HG02885 (cell line): ENCODE results near the gene CARMIL3.

ENCODE experiments used
- ATAC-seq: cut with Tn5 transposase; IDR thresholded peaks from one replicate; pipeline ENCODE4 v1.9.1; 2021; ENCODE audit warnings: mild to moderate bottlenecking; ENCODE audit not compliant: unreplicated experiment, poor library complexity

The CARMIL3 gene

DNA sequence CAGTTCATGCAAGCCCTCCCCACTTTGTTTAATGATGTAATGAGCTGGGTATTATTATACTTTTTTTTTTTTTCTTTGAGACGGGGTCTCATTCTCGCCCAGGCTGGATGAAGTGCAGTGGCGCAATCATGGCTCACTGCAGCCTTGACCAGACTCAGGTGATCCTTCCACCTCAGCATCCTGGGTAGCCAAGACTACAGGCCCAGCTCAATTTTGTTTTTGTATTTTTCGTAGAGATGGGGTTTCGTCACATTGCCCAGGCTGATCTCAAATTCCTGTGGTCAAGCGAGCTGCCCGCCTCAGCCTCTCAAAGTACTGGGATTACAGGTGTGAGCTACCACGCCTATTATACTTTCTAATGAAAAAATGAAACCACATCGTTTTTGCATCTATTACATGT is 58.3 kb downstream of the CARMIL3 start:
- no peak for ATAC-seq

DNA sequence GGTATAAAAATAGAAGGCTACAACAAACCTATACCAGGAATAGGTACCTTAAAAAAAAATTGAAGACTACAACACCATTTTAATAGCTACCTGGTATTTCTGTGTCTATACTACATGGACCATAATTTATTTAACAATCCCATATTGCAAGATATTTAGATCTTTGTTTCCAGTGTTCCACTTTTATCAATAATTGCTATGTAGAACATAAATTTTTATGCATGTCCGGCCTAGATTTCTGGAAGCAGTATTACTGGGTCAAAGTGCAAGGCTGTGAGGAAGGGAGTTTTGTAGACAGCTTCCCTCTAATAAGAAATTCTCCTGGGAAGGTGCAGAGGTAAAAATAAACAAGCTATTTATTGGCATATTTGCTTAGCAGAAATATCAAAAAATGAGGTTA is 58.7 kb downstream of the CARMIL3 start:
- ATAC-seq, result no peak

DNA sequence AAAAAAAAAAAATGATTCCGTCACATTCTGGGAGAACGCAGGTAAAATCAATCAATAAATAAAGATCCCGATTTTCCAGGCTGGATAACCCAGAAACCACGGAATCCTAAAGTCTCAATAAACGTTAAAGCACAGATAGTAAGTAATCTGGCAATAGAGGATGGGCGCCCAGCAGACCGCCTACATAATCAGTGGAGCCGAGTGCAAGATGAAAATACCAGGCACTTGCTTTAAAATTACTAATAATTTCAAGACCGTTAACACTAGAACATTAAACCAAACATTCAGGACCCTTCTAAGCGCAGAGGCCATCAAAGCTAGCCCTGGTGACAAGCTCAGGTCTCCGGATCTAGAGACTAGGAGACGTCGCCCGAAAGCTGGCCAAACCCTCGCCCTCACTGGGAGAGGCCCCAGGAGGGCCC is 61.6 kb downstream of the CARMIL3 start:
- no peak for ATAC-seq

DNA sequence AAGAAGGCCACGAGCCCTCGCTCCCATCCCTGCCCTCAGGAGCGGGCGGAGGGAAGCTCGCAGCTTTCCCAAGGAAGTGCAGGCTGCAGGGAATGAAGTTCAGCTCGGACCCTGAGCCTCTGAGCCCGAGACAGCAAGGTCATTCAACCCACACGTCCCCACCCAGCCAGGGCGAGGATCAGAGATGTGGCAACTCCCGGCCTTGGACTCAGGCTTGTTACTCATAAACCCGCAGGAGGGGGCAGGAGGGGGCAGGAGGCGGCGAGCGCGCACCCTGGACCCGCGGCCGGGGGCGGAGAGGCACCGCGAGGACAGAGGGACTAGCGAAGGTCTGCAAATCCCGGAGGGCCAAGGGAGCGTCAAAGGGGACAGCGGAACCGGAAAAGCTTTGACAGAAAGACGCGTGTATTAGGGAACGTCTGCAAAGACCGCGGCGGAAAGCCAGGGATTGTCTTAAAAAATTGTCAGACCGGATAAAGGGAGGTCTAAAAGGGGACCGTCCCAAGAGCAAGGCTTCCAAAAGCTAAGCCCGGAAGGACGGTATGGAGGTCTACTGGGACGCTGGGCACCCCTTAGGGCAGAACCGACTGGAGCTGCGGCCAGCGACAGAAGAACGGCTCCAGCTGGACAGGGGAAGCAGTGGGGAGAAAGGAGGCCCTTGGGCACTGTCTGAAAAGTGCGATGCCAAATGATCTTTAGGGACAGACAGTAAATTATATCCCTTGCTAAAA is 62.2 kb downstream of the CARMIL3 start:
- peak; percentile 24 for ATAC-seq

DNA sequence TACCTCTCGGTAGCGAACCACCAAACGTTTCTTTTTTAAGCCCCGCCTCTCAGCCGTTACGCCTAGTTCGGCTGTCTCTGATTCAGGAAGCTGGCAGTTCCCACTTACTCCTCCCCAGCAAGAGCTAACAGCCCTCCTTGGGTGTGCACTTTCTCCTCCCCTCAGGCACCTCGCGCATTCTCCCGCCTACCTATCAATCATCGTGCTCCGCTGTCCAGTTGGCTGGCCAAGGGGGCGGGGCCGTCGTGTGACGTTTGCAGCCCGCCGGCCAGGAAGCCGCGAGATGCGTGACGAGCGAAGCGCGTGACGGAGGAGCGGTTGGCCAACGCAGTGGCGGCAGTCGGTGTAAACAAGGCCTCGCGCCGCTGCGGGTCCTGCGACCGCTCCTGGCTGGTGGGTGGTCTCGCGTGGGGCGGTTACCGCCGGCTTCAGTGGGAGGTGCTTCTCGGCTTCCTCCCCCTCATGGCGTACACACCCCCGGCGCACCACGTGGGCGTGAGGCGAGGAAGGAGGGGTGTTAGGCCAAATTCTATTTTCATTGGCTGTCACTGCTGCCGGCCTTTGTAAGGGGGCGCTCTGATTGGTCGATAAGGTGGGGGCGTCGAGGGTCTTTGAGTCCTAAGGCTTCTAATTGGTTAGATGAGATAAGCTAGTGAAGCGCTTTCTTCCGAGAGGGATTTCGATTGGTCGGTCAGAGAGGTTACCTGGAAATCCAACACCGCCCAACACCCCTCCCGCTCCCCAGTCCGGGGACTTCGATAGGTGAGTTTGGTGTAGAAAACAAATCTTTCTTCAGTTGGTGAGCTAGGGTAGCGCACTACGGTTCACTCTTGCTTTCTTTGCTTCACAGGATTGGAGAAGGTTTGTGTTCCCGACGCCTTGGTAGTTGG is 63.0 kb downstream of the CARMIL3 start, which contains the start of the genes DCAF11 and NRL:
DCAF11 (plus strand) TSS at position 246 of the 890 bp plus-strand sequence. CDS start 818 bp downstream, outside the sequence.
NRL (minus strand) TSS at position 418 of the 890 bp plus-strand sequence. CDS start 32,101 bp downstream, outside the sequence.
- ATAC-seq, result peak; percentile 86

DNA sequence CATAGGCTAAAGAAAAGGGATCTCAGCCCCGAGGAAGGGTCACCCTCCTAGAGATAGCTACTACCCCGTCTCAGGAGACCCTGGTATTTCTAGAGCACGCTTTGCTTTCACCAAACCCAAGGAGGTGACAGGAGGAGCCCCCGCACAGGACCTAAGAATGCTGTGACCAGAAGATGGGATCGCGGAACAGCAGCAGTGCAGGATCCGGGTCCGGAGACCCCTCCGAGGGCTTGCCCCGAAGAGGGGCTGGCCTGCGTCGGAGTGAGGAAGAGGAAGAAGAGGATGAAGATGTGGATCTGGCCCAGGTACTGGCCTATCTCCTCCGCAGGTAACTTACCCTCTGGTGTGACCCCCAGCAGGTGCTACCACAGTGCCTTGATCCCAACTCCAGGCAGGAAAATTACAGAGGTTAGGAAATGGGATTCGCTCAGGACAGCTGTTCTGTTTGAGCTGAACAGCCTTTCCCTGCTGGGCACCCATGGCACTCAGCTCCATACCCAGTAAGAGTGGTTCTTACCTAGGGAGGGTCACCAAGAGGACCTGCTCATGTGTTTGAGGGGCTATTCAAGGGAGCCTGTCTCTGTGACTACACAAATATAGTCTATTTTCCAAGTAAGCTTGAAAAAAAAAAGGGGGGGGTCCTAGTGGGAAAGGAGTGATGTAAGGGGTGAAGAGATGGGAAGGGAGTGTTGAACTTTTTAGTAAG is 63.8 kb downstream of the CARMIL3 start:
- ATAC-seq, result no peak

DNA sequence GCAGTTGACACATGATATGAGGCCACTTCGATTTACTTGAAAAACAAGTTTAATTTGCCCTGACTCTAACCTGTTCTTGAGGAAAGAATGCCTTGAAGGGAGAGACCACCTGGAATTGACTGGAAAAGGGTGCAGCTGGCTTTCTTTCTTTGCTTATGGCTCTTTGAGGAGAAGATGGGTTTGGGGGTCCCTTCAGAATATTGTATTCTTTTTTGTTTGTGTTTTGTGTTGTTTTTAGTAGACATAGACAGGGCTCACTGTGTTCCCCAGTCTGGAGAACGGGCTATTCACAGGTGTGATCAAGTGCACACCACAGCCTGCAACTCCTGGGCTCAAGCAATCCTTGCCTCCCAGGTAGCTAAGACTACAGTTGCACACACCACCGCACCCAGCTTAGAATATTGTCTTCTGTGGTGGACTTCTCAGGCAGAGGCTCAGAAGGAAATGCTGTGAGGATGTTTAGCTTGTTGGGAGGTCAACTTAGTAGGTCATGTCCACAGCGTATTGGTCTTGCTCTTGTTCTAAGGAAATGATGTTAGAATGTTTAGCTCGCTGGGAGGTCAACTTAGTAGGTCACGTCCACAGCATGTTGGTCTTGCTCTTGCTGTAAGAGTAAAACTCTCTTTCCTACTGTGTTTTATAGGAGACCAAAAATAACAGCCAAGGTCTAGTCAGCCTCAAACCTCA is 64.5 kb downstream of the CARMIL3 start:
- ATAC-seq, result no peak

DNA sequence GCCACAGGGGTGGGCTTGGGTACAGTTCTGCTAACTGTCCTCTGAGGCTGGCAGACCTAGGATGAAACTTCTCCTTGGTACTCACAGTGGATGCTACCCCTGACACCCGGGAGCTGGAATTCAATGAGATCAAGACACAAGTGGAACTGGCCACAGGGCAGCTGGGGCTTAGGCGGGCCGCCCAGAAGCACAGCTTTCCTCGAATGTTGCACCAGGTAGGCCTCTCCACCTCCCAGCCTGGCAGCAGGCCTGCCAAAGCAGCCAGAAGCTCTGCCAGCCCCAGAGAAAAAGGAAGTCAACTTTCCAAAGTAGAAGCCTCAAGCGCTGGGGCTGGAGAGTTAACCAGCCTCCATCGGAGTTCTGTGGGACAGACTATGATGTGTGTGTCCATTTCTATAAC is 65.4 kb downstream of the CARMIL3 start:
- no peak for ATAC-seq
